HG02840 (cell line): ENCODE results near the gene LEFTY1.
"Not testable (repeated sequence)": the region's sequence is repeated elsewhere in the genome, so short reads cannot be mapped to it uniquely, and the experiment has no call there.

Experiments
- ATAC-seq: cut with Tn5 transposase; IDR thresholded peaks from one replicate; pipeline ENCODE4 v1.9.1; 2021; ENCODE audit warnings: mild to moderate bottlenecking, moderate library complexity, moderate number of reproducible peaks; ENCODE audit not compliant: unreplicated experiment, low FRiP score

Gene LEFTY1, protein sequence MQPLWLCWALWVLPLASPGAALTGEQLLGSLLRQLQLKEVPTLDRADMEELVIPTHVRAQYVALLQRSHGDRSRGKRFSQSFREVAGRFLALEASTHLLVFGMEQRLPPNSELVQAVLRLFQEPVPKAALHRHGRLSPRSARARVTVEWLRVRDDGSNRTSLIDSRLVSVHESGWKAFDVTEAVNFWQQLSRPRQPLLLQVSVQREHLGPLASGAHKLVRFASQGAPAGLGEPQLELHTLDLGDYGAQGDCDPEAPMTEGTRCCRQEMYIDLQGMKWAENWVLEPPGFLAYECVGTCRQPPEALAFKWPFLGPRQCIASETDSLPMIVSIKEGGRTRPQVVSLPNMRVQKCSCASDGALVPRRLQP

DNA sequence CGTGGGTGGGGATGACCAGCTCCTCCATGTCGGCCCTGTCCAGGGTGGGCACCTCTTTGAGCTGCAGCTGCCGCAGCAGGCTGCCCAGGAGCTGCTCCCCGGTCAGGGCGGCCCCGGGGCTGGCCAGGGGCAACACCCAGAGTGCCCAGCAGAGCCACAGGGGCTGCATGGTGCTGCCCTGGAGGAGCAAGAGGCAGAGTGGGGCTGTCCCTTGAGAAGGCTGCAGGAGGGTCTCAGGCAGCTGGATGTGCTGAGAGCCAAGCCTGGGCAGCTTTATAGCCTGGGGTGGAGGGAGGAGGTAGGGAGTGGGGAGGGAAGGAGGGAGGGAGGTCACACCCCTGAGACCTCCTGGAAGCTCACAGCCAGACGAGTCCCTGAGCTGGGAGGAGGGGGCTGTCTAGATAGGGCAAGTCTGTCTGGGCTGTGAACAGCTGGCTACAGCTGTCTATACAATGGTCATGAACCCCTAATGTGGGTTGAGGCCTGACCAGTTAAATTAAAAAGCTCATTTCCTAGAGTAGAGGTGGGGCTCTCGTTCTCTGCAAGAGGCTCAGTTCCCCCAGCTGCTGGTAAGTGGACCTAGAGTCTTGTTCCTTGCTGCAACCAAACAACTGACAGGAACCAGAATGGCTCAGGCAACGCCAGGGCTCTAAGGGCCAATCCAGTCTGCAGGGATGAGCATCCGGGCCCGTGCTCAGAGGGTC is at the start of gene LEFTY1:
LEFTY1 (minus strand) TSS at position 249 of the 704 bp plus-strand sequence; CDS start at position 169, 80 bp downstream.
- ATAC-seq: no peak

DNA sequence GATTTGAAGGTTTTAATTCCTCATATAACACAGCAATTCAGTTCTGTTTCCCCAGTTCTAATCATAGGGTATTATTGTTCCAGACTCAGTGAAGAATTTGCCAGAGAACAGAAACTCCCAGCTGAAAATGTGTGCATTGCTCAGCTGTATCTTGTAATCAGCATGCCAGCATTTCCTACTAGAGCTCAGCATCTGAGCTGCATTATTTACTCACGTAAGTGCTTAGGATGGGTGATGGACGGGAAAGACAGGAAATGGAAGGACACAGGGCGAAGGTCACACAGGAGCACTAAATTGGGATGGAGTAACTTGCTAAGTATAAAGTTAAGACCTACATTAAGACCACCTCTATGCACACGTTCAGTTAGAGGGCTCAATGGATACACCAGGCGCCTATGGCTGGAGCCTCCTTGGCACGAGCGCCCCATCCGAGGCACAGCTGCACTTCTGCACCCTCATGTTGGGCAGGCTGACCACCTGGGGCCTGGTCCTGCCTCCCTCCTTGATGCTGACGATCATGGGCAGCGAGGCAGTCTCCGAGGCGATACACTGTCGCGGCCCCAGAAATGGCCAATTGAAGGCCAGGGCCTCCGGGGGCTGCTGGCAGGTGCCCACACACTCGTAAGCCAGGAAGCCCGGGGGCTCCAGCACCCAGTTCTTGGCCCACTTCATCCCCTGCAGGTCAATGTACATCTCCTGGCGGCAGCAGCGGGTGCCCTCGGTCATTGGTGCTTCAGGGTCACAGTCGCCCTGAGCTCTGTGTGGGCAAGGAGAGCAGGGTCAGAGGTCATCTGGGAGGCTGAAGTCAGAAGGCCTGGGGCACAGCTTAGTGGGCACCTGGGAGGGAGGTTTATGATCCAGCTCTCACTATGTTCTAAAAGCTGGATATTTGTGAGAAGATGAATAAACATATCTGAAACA is 48.4 kb upstream of the LEFTY1 start:
- ATAC-seq: no peak

DNA sequence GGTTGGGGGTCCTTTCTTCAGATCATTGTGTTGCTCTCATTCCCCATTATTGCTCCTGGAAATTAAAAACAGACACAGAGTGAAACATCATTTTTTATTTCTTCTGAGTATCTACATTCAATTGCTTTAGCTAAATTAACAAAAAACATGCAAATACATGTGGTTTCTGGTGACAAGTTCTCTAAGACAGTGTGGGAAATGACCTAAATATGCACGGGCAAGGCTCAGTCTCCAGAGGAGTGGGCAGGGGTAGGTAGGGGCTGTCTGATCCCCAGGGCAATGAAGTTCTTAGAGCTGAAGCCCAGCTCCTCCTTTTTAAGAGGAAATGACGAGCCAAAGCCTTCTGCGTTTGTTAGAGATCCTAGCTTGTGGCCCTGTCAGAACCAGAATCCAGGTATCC is 47.6 kb upstream of the LEFTY1 start:
- no peak for ATAC-seq

DNA sequence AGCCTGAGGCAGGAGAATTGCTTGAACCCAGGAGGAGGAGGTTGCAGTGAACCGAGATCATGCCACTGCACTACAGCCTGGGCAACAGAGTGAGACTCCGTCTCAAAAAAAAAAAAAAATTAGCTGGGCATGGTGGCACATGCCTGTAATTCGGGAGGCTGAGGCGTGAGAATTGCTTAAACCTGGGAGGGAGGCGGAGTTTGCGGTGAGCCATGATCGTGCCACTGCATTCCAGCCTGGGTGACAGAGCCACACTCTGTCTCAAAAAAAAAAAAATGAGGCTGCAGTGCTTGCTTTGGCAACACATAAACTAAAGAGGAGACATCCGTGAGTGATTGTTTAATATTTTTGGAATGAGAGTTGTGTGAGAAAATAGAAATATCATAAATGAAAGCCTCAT is 47.1 kb upstream of the LEFTY1 start:
- not testable (repeated sequence) for ATAC-seq

DNA sequence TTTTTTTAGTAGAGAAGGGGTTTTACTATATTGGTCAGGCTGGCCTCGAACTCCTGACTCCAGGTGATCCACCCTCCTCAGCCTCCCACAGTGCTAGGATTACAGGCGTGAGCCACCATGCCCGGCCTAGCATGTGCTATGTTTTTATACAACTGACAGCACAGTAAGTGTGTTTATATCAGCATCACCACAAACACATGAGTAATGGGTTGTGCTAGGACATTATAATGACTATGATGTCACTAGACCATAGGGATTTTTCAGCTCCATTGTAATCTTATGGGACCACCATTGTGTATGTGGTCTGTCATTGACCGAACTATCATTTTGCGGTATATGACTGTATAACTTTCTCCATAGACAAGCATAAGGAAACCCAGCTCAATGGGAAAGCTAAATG is 45.8 kb upstream of the LEFTY1 start:
- ATAC-seq: no peak

DNA sequence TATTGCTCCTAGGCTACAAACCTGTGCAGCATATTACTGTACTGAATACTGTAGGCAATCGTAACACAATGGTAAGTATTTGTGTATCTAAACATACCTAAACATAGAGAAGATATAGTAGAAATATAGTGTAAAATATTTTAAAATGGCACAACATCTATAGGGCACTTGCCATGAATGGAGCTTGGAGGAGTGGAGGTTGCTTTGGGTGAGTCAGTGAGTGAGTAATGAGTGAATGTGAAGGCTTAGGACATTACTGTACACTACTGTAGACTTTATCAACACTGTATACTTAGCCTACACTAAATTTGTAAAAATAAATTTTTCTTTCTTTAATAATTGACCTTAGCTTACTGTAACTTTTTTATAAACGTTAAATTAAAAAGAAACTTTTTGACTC is 44.1 kb upstream of the LEFTY1 start:
- no peak for ATAC-seq

DNA sequence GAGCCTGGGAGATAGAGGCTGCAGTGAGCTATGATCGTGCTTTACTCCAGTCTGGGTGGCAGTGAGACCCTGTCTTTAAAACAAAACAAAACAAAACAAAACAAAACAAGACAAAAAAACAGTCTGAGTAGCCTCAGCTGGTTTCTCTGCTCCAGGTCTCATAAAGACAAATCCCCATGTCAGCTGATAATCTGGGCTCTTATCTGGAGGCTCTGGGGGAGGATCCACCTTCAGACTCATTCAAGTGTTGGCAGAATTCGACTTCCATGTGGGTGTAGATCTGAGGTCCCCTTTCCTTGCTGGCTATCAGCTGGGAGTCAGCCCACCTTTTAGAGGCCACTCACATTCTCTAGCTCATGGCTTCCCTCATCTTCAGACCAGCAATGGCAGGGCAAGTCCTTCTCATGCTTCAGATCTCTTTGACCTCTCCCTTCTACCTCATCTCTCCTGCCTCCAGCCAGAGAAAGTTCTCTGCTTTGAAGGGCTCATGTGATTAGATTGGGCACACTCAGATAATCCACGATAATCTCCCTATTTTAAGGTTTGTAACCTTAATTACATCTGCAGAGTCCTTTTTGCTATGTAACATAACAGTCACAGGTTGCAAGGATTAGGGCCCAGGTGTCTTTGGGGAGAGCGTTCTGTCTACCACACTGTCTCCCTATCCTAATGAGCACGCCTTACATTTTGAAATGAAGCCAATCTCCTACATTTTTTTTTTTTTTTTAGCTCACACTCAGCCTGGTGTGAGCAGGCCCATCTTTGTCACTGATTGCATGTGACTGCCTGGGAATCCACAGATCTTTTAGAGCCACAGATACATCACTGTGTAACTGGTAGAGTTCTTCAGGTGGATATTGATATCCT is 42.6 kb upstream of the LEFTY1 start:
- ATAC-seq: no peak

DNA sequence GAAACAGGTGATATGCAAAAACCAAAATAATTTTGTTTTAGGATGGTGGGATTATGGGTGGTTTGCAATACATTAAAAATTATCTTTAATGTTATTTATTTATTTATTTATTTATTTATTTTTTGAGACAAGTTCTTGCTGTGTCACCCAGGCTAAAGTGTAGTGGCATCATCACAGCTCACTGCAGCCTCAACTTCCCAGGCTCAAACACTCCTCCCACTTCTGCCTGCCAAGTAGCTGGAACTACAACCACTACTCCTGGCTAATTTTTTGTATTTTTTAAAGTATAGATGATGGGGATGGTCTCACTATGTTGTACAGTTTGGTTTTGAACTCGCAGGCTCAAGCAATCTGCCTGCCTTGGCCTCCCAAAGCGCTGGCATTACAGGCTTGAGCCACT is 41.6 kb upstream of the LEFTY1 start:
- no peak for ATAC-seq

DNA sequence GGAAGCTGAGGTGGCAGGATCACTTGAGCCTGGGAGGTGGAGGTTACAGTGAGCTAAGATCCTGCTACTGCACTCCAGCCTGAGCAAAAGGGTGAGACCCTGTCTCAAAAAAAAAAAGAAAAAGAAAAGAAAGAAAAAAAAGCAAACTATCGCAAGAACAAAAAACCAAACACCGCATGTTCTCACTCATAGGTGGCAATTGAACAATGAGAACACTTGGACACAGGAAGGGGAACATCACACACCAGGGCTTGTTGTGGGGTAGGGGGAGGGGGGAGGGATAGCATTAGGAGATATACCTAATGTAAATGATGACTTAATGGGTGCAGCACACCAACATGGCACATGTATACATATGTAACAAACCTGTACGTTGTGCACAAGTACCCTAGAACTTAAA is 40.5 kb upstream of the LEFTY1 start:
- not testable (repeated sequence) for ATAC-seq

DNA sequence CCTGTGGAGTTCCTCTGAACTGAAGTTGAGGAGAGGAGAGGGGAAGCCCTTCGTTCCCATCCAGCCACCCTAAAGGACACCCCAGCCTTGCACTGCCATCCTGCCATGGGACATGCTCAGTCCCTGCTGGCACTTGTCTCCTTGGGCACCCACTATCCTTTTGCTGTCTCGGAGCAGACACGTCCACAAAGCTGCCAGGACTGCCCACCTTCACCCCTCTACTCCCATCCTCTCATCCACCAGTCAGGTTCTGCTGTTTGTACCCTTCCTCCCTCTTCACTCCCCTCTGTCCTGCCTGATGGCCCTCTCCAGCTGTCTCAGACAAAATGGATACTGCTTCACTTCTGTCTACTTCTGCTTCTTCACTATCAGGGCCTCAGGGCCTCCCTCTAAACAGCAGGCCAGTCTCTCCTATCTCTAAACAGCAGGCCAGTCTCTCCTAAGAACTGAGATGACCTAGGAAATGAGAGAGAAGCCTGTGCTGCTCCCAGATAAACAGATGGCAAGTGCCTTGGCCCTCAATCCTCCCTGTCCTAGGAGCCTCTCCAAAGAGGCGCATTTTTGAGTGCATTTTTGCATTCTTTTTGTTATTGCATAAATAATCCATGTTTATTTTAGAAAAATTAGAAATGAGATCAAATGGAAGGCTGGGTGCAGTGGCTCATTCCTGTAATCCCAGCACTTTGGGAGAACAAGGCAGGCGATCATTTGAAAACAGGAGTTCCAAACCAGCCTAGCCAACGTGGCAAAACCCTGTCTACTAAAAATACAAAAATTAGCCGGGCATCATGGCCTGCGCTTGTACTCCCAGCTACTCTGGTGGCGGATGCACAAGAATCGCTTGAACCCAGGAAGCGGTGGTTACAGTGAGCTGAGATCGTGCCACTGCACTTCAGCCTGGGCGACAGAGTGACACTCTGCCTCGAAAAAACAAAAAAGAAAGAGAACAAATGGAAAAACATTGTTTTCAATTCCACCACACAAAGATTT is 39.5 kb upstream of the LEFTY1 start:
- ATAC-seq: no peak

DNA sequence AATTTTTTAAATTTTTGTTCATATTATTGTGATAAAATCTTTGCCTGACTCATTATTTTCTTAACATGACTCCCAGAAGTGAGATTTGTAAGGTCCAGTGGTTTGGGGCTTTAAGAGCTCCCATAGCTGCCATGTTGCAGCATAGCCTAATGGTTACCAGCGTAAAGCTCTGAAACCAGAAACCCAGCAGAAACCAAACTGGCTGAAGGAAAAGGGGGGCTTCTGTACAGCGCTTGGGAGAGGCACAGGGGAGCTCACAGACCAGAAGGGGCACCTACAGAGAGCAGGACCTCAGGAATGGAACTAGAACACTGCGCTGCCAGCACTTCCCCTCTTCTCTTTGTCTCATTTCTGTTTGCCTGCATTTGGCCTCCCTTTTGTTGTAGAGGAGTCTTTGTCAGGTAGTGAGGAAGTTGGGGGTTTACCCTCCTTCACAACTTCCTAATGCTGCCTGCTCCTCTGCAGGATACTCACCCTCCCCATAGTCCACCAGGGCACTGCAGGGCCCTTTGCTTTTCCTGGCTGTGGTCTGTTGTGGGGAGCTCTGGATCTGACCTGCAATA is 37.7 kb upstream of the LEFTY1 start:
- ATAC-seq: no peak

DNA sequence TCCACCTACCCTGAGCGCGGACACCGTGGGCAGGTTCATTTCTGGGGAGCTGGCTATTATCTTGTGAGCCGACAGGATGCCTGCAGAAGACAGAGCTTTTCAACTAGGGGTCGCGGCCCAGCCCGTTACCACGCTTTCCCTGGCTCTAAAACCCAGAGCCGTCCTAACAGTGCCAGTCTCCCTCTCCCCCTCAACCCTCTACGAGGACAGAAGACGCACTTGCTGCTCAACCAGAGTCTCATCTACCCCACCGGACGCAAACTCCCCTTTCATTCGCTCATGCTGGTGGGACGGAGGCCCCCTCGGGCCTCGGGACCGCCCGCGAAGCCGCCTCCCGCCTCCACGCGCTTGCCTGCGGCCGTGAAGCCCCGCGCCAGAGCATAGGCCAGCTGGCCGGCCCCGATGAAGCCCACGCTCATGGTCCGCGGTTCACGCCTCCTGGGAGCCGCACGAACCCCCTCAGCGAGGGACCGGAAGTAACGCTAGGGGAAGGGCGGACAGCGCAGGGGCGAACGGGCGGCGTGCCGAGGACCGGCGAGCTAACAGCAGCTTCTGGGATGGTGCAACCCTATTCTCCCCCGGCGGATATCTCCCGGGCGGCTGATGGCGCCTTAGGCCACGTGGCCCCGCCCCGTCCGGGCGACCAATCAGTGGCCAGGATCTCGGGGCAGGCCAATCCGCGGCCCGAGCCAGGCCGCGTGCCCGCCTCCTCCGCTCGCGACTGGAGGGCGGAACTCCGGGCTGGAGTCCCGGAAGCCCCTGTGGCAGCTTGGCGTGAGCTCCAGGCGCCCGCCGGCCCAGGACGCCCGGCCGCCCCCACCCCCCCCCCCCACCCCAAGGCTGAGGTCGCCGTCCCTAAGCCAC is 35.0 kb upstream of the LEFTY1 start, which contains the start of gene PYCR2:
PYCR2 (minus strand) TSS at position 559 of the 864 bp plus-strand sequence; CDS start at position 419, 140 bp downstream.
- ATAC-seq: peak; percentile 98

DNA sequence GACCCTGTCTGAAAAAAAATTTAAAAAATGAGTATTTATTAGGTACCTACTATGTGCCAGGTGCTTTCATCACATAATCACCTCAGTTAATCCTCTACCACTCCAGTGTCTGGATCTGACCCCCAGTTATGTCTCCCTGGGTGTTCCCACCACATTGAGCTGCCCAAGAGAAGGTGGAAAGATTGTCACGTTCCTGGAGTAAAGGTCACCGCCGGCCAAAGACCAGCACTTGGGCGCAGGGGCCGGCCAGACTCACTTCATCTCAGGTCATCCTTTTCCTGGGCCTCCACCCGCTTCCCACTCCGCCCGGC is 34.4 kb upstream of the LEFTY1 start:
- no peak for ATAC-seq

DNA sequence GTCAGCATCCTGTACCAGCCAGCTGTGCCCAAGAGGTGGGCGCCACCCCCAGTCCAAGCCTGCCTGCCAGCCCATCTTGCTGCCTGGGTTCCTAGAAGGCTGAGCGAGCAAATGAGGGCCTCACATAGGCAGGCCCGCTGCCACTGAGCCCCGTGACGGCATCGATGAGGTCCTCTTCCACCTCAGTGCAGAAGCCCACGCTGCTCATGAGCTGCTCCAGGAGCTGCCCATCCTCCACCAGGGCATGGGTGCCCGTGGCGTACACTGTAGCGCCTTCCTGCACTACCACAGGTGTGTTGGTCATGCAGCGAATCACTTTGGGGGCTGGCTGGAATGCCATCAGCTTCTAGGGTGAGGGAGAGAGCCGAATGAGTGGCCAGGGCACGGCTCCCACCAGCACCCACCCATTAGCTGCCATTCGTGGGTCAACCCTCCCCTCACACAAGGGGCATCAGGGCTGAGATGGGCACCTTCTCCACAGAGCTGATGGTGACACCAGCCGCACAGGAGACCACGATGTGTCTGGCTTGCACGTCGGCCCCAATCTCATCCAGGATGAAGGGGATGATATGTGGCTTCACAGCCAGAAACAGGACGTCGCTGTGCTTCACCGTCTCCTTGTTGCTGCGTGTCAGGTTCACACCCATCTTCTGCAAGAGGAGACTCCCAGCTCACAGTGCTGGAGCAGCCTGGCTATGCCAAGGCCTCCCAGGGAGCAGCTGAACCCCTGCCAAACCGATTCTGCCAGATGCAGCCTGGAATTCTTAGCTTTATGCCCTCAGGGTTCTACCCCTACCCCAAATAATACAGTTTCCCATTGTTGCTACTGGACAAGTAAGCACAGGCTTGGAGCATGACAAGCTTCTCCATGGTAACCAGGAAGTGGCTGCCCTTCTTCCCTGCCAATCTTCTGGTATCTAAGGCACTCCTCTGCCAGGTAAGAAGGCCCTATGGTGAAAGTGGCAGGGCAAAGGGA is 33.1 kb upstream of the LEFTY1 start:
- no peak for ATAC-seq

DNA sequence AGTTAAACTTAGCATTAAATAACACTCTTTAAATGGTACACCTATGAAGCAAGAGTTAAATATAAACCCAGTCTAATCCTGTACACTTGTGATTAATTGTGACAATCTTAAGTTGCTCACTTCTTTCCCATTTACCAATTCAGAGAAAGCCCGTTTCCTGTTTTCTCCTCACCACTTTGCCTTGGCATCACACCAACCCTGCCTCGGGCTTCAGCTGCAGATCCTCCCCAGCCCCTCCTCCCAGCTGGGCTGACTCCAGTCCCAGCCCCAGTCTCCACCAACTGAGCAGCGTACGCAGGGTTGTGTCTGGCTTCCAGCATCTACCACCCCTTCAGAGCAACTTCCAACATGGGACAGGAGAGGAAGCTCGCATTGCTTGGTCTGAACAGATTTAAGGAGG is 31.0 kb upstream of the LEFTY1 start:
- no peak for ATAC-seq

DNA sequence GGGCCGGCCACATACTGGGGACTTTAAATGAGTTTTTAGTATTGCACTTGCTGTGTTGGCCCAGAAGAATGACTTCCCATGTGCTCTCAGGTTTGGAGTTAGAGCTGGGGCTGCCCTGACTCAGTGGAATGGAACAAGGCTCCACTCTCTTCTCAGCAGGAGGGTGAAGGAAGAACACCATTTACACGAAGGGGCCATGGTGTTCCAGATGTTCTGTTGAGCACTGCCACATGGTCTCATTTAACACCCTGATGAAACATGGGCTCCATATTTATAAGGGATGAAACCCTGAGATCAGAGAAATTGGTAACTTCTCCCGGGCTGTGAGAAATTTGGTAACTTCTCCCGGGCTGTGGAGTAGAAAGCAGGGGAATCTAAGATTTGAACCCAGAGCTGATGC is 29.3 kb upstream of the LEFTY1 start:
- no peak for ATAC-seq
